Measurements from ENCODE around the gene MAP3K5.
A peak's percentile ranks its signal among the peaks of the same experiment; 100 is the strongest.
"Not testable (repeated sequence)": the region's sequence is repeated elsewhere in the genome, so short reads cannot be mapped to it uniquely, and the experiment has no call there.

The MAP3K5 gene

GRCh38 chr6:136793363-136793762 lies 1.1 kb upstream of the MAP3K5 start:
- in situ Hi-C loops (cut with HindIII; ENCODE audit: low sequenced_read_pairs): no loop called here
- peak overlapping the region; percentile 88 for H3K4me3 ChIP-seq (ENCODE audit: low read depth, low read length)
- TF ChIP-seq, protein P1, sequence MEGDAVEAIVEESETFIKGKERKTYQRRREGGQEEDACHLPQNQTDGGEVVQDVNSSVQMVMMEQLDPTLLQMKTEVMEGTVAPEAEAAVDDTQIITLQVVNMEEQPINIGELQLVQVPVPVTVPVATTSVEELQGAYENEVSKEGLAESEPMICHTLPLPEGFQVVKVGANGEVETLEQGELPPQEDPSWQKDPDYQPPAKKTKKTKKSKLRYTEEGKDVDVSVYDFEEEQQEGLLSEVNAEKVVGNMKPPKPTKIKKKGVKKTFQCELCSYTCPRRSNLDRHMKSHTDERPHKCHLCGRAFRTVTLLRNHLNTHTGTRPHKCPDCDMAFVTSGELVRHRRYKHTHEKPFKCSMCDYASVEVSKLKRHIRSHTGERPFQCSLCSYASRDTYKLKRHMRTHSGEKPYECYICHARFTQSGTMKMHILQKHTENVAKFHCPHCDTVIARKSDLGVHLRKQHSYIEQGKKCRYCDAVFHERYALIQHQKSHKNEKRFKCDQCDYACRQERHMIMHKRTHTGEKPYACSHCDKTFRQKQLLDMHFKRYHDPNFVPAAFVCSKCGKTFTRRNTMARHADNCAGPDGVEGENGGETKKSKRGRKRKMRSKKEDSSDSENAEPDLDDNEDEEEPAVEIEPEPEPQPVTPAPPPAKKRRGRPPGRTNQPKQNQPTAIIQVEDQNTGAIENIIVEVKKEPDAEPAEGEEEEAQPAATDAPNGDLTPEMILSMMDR (IDR thresholded peaks at IDR 0.05; ENCODE audit: low read depth, low read length, missing control alignments): no peak
- DNase-seq (ENCODE audit: low read depth): no peak

DNA sequence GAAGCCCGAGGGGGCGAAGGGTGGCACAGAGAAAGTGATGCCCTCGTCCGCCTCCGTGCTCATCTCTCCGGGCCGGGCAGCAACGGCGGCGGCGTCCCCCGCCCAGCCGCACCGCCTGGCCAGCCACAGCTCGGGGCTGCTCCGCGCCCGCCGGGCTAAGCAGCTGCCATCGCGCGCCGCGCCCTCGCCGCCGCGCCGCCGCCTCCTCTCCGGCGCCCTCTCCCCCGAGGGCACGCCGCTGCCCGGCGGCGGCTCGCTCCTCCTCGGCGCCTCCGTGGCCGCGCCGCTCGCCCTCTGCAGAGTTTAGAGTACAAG lies 225 bp downstream of the MAP3K5 start:
- in situ Hi-C loops (cut with HindIII; ENCODE audit: low sequenced_read_pairs): no loop called here
- no peak for DNase-seq (ENCODE audit: low read depth)
- TF ChIP-seq, protein P1 (IDR thresholded peaks at IDR 0.05; ENCODE audit: low read depth, low read length, missing control alignments): no peak
- H3K4me3 ChIP-seq (ENCODE audit: low read depth, low read length): peak overlapping the region; percentile 88

- peak overlapping the region; percentile 88 for H3K4me3 ChIP-seq (ENCODE audit: low read depth, low read length)
- in situ Hi-C loops (cut with HindIII; ENCODE audit: low sequenced_read_pairs): no loop called here
- TF ChIP-seq, protein P1 (IDR thresholded peaks at IDR 0.05; ENCODE audit: low read depth, low read length, missing control alignments): no peak
- no peak for DNase-seq (ENCODE audit: low read depth)
These were observed 782 bp downstream of the MAP3K5 start for GRCh38 chr6:136791296-136792094.

DNA sequence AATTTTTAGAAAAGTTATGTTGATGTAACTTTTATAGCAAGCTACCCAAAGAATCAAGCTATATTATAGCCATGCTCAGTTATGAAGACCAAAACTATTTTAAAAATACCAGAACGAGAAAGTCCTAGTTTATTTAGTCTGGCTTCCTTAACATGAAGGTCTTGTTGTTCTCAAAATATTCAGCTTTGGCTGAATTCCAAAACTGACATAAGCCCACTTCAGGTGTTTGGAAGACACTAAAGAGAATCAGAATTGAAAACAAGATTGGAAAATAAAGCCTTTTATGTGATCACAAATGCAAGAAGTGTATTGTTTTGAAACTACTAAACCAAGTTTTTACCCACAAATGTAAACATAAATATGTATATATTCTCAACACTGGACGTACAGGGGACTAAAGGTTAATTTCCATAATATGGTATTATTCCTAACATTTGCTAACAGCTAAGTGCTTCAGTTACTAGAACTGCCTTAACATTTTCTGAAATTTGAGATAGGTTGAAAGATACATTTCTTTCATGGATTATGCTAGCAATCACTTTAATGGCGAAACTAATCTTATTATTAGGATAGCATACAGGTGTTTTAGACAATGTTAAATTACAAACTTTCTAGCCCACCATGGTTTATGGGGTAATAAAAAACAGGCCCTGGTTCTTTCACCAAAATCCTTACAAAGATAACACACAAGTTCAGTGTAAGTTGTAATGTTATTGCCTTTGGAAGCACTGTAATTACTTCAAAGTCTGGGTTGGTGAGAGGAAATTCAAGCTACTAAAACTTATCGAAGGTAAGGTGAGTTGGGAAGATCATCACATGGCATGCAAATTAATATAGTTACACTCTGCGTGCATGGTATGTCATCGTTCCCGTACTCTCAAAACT lies 1.6 kb downstream of the MAP3K5 start:
- no peak for DNase-seq (ENCODE audit: low read depth)
- peak overlapping the region; percentile 88 for H3K4me3 ChIP-seq (ENCODE audit: low read depth, low read length)
- in situ Hi-C loops (cut with HindIII; ENCODE audit: low sequenced_read_pairs): no loop called here
- TF ChIP-seq, protein P1 (IDR thresholded peaks at IDR 0.05; ENCODE audit: low read depth, low read length, missing control alignments): no peak

DNA sequence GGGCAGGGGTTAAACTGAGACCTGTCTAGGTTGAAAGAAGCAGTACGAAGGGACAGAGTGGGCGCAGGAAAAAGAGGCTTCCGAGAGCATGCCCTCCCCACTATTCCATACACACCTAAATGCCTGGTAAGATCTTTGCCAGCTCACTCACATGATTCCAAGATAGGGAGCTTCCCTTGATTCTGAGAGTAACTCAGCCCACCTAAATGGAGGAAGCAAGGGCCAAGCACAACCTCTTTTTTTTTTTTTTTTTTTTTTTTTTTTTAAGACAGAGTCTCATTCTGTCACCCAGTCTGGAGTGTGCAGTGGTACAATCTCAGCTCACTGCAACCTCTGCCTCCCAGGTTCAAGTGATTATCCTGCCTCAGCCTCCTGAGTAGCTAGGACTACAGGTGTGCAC lies 2.8 kb downstream of the MAP3K5 start:
- peak overlapping the region; percentile 88 for H3K4me3 ChIP-seq (ENCODE audit: low read depth, low read length)
- in situ Hi-C loops (cut with HindIII; ENCODE audit: low sequenced_read_pairs); DNase-seq (ENCODE audit: low read depth): not testable (repeated sequence)

GRCh38 chr6:136788069-136788902 lies 4.0 kb downstream of the MAP3K5 start:
- TF ChIP-seq, protein P1 (IDR thresholded peaks at IDR 0.05; ENCODE audit: low read depth, low read length, missing control alignments): no peak
- peak overlapping the region; percentile 0 for H3K4me3 ChIP-seq (ENCODE audit: low read depth, low read length)
- in situ Hi-C loops (cut with HindIII; ENCODE audit: low sequenced_read_pairs): no loop called here
- DNase-seq (ENCODE audit: low read depth): peak; percentile 79
